ENCODE results near the gene TCEAL4.

TCEAL4 gene

DNA sequence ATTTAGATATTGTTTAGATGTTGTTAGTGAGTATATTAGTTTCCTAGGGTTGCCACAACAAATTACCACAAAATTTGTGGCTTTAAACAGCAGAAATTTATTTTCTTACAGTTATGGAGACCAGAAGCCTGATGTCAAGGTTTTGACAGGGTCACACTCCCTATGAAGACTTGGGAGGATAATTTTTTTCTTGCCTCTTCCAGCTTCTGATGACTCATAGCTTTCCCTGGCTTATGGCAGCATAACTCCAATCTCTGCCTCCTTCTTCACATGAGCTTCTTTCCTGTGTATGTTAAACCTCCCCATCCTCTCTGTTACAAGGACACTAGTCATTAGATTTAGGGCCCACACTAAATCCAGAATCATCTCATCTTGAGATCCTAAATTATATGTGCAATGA, 45.2 kb upstream of the TCEAL4 start:
- no peak for TF ChIP-seq CTCF (IDR thresholded peaks at IDR 0.05; ENCODE audit: extremely low read depth, insufficient read depth, missing control alignments)
- in situ Hi-C loops (cut with MboI; ENCODE audit: low pct_unique_long_range_greater_than_20kb, low sequenced_read_pairs, unreplicated experiment), result loop anchor here (25.0 kb wide), 2 partner anchors 97 to 272 kb away; partner anchors contain the start of gene TCEAL1
- no peak for DNase-seq (ENCODE audit: low spot score)

- DNase-seq (ENCODE audit: low spot score), result no peak
- in situ Hi-C loops (cut with MboI; ENCODE audit: low pct_unique_long_range_greater_than_20kb, low sequenced_read_pairs, unreplicated experiment), result loop anchor here (25.0 kb wide), 2 partner anchors 87 to 262 kb away; partner anchors contain the start of gene TCEAL1
- TF ChIP-seq CTCF (IDR thresholded peaks at IDR 0.05; ENCODE audit: extremely low read depth, insufficient read depth, missing control alignments), result no peak
These were observed 35.4 kb upstream of the TCEAL4 start for GRCh38 chrX:103549916-103550315.

GRCh38 chrX:103550415-103551051, 34.8 kb upstream of the TCEAL4 start:
- in situ Hi-C loops (cut with MboI; ENCODE audit: low pct_unique_long_range_greater_than_20kb, low sequenced_read_pairs, unreplicated experiment), result no loop called here
- DNase-seq (ENCODE audit: low spot score), result no peak
- TF ChIP-seq CTCF (IDR thresholded peaks at IDR 0.05; ENCODE audit: extremely low read depth, insufficient read depth, missing control alignments), result no peak

DNA sequence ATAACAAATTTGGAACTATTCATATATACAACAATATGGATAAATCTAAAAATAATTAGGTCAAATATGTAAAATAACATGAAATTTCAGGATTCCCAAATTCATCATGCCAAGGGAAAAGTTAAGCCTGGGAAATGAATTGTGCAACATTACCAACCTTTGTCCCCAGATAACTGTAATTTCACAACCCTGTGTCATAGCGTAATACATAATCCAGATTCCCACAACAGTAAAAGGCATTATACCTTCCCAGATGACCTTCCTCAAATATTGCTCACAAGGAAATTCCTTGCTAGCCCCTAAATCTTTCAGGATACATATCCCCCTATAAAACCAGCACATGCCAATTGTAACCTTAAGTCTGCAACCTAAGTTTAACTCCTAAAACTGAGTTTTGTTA, 33.1 kb upstream of the TCEAL4 start:
- DNase-seq (ENCODE audit: low spot score), result no peak
- TF ChIP-seq CTCF (IDR thresholded peaks at IDR 0.05; ENCODE audit: extremely low read depth, insufficient read depth, missing control alignments), result no peak
- in situ Hi-C loops (cut with MboI; ENCODE audit: low pct_unique_long_range_greater_than_20kb, low sequenced_read_pairs, unreplicated experiment), result no loop called here

GRCh38 chrX:103554687-103555424, 30.5 kb upstream of the TCEAL4 start:
- DNase-seq (ENCODE audit: low spot score), result peak; percentile 32
- in situ Hi-C loops (cut with MboI; ENCODE audit: low pct_unique_long_range_greater_than_20kb, low sequenced_read_pairs, unreplicated experiment), result no loop called here

More at GRCh38 chrX:103554687-103555424, 30.5 kb upstream of the TCEAL4 start:
- no peak for TF ChIP-seq CTCF (IDR thresholded peaks at IDR 0.05; ENCODE audit: extremely low read depth, insufficient read depth, missing control alignments)
